HG03571 (cell line): ENCODE data around the gene TFEC.
"Not testable (repeated sequence)": the region's sequence is repeated elsewhere in the genome, so short reads cannot be mapped to it uniquely, and the experiment has no call there.

Experiments
- ATAC-seq: cut with Tn5 transposase; IDR thresholded peaks from one replicate; pipeline ENCODE4 v1.9.1; 2021; ENCODE audit not compliant: unreplicated experiment

Gene TFEC

GRCh38 chr7:115932880-115933279 is 97.7 kb downstream of the TFEC start:
- no peak for ATAC-seq

DNA sequence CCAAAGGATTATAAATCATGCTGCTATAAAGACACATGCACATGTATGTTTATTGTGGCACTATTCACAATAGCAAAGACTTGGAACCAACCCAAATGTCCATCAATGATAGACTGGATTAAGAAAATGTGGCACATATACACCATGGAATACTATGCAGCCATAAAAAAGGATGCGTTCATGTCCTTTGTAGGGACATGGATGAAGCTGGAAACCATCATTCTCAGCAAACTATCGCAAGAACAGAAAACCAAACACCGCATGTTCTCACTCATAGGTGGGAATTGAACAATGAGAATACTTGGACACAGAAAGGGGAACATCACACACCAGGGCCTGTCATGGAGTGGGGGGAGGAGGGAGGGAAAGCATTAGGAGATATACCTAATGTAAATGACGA is 100.4 kb downstream of the TFEC start:
- ATAC-seq = not testable (repeated sequence)

DNA sequence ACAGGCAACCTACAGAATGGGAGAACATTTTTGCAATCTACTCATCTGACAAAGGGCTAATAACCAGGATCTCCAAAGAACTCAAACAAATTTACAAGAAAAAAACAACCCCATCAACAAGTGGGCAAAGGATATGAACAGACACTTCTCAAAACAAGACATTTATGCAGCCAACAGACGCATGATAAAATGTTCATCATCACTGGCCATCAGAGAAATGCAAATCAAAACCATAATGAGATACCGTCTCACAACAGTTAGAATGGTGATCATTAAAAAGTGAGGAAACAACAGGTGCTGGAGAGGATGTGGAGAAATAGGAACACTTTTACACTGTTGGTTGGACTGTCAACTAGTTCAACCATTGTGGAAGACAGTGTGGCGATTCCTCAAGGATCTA is 100.8 kb downstream of the TFEC start:
- ATAC-seq = not testable (repeated sequence)

GRCh38 chr7:115924411-115924810 is 106.2 kb downstream of the TFEC start:
- ATAC-seq = no peak

- no peak for ATAC-seq
These were observed 110.2 kb downstream of the TFEC start for GRCh38 chr7:115920367-115920766.

GRCh38 chr7:115914951-115915350 is 115.6 kb downstream of the TFEC start:
- ATAC-seq = no peak

DNA sequence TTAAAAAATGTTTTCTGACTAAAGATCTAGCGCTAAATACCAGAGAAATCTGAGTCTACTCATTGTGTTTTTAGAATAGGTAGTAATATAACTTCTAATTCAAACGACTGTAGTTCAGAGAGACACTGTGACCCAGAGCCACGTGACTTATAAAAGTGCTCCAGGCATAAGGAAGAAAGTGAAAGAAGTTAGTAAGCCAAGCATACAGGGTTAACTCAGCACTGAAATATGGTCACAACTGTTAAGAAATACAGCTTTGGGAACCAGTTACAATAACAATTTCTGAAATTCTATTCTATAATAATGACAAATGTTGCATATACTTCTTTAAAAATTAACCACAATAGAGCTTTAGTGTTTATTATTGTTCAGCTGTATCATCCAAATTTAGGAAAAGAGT is 119.1 kb downstream of the TFEC start:
- ATAC-seq = no peak

- ATAC-seq = no peak
These were observed 119.9 kb downstream of the TFEC start for GRCh38 chr7:115910541-115911164.

- ATAC-seq = no peak
These were observed 123.8 kb downstream of the TFEC start for GRCh38 chr7:115906731-115907130.

DNA sequence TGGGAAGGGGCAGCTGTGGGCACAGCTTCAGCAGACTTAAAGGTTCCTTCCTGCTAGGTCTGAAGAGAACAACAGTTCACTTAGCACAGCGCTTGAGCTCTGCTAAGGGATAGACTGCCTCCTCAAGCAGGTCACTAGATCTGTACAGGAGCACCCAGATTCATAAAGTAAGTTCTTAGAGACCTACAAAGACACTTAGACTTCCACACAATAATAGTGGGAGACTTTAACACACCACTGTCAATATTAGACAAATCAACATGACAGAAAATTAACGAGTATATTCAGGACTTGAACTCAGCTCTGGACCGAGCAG is 140.9 kb downstream of the TFEC start:
- ATAC-seq = no peak

GRCh38 chr7:115888981-115889668 is 141.4 kb downstream of the TFEC start:
- no peak for ATAC-seq

GRCh38 chr7:115885550-115885949 is 145.0 kb downstream of the TFEC start:
- ATAC-seq = no peak
